PC-3 (cell line): ENCODE results near the gene C17orf67.

Source experiments
- CTCF ChIP-seq: fragments of 300-600 bp; sonication (generic); conservative IDR thresholded peaks from 2 replicates; pipeline ENCODE4 v1.5.1; 2017; ENCODE audit warnings: antibody characterized with exemption, low read depth, mild to moderate bottlenecking, low read length
- EZH2 ChIP-seq: fragments of 300-600 bp; sonication (generic); IDR thresholded peaks from one replicate; pipeline ENCODE4 v1.6.1; 2017; ENCODE audit warnings: antibody characterized with exemption, mild to moderate bottlenecking, low read length; ENCODE audit not compliant: unreplicated experiment
- EZH2phosphoT487 ChIP-seq: fragments of 300-600 bp; sonication (generic); IDR thresholded peaks from 2 replicates; pipeline ENCODE4 v1.6.1; 2018; ENCODE audit warnings: mild to moderate bottlenecking, antibody characterized with exemption, low read length, borderline replicate concordance

DNA sequence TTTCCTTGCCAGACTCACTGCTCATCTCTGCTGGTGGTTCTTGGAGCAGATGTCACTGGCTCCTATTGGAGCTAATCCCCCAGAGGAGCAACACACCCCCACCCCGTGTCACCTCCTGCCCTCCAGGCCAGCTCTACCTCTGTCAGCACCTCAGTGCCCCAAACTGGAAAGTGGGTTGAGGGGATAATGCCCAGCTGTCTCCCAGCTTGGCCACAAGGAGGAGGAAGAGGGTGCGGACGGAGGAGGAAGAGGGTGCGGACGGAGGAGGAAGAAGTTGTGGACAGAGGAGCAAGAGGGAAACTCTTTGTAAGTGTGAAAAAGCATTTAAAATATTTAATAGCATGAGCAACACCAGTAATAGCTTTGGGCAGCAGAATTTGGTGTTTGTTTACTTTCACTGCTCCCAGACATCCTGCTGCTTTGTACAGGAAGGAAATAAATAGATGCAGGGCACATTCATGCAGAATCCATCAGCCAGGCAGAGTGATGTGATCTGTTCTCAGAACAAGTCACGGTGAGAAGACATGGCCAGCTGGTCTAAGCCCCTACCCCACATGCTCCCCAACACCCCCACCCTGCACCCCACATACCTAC is 82.5 kb downstream of the C17orf67 start:
- TF ChIP-seq CTCF: peak; percentile 52; the same call in 1 of the 2 replicates
- no peak for TF ChIP-seq EZH2
- TF ChIP-seq EZH2phosphoT487: no peak
